ENCODE measurements around the gene SWSAP1.

SWSAP1 gene

DNA sequence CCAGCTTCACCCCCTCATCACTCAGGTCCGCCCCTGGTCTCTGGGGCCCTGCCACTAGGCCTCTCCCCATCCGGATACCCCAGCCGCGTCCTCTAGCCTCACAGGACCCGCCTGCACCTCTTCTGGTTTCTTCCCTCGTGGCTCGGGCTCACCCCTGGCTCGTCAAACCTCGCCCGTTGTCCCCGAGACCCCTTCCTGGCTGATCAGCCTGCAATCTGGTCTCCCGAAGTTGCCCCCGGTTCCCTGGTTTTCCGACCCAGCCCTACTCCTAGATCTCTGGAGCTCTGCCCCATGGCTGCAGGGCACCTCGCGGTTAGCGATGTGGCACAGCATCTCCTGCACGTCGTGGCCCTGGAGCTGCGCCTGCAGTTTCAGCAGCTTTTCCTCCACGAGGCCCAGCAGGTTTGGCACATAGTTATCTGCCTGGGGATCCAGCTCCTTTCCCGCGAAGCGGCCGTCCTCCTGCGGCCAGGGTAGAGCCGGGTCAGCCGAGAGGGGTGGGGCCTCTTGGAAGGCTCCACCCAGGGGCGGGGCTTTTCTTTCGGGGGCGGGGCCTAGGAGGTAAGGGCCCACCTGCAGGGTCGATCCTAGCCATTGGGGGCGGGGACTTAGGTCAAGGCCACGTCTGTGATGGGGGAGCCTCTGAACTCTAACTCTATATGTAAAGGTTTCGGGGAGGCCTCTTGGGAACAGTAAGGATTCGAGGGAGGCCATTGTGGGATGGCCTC is 47.1 kb downstream of the SWSAP1 start:
- Mint-ChIP-seq H3K27ac (peak overlapping the region; percentile 71), H3K9me3 (no peaks in the 10 kb centered on the region), H3K4me3 (peak overlapping the region; percentile 81 to 83), H3K4me1 (peaks cover 42 to 54% of the 10 kb centered on the region in 2 donors), H3K27me3 (peaks cover 31 to 41% of the 10 kb centered on the region in 2 donors), H3K36me3 (no peaks in the 10 kb centered on the region)
- ATAC-seq (replicated peaks) (peak; percentile 68 to 72), DNase-seq (peak; percentile 59)

DNA sequence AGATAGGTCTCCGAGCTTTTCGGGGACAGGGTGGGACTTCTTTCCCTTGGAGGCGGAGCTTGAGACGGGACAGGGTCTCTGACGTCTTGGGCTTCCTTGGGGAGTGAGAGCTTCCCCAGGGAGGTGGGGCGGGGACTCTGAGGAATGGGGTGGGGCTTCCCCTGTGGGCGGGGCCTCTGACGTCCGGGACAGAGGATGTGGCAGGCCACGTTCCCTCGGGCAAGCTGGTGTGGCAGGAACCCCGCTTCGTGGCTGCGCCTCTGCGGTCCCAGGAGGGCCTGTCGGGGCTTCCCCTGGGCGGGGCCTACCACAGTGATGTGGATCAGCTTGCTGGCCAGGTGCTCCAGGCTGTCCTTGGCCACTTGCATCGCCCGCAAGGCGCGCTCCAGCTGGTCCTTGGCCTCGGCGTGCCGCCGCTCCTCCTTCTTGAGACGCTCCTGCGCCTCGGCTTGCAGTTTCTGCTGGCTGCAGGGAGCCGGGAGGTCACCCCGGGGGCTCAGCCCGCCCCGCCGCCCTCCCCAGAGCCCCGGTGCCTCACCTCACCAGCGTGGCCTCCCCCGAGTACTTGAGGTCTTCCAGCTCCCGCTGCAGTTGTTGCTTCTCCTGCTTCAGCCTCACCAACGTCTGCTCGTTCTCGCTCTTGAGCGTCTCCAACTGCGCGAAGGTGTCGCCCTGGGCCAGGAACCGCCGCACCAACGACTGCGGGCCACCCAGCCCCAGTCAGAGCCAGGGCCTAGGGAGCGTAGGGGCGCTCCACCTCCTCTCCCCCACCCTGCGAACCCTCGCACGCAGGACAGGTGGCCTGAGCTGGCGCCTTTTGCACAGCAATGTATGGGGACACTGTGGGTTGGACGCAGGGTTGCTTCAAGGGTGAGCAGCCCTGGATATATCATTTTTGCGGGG is 47.9 kb downstream of the SWSAP1 start:
- peak overlapping the region; percentile 88 for H3K27ac Mint-ChIP-seq
- H3K4me1 Mint-ChIP-seq: peaks cover 42 to 54% of the 10 kb centered on the region in 2 donors
- no peaks in the 10 kb centered on the region for H3K9me3 Mint-ChIP-seq
- H3K27me3 Mint-ChIP-seq: peaks cover 31 to 41% of the 10 kb centered on the region in 2 donors
- DNase-seq (peak; percentile 95), ATAC-seq (replicated peaks) (peak; percentile 88 to 92)
- H3K4me3 Mint-ChIP-seq: peak overlapping the region; percentile 81 to 83
- H3K36me3 Mint-ChIP-seq: no peaks in the 10 kb centered on the region

DNA sequence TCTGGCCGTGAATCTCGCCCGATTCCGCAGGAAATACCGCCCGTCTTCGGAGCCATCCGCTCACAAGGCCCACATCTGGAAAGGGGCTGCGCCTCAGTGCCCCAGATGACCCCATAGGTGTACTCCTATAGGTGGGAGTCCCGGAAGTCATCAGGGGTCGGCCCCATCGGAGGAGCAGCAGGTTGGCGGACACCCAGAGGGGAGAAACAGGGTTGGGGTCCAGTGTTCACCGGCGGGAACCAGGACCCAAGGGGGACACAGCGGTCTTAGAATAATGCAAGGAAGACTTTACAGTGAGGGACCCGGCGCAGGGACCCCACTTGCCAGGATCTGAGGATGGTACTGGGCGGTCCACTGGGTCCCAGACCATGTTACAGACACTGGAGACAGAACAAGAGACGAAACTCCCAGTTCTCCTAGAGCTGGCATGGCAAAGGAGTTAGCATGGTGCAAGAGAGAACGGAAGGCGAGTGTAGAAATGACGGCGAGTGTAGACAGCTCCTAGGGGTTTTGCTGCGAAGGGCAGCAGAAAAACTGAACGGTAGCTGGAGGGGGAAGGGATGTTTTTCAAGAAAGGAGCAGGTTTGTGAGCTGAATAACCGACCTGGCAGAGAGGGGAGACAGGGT is 48.8 kb downstream of the SWSAP1 start:
- DNase-seq (no peak), ATAC-seq (replicated peaks) (no peak)
- H3K4me1 Mint-ChIP-seq: peaks cover 40 to 51% of the 10 kb centered on the region in 2 donors
- H3K36me3 Mint-ChIP-seq: no peaks in the 10 kb centered on the region
- no peak overlapping the region for H3K27ac Mint-ChIP-seq
- H3K4me3 Mint-ChIP-seq: peak overlapping the region in 1 of 2 donors; percentile 83
- peaks cover 31 to 38% of the 10 kb centered on the region in 2 donors for H3K27me3 Mint-ChIP-seq
- no peaks in the 10 kb centered on the region for H3K9me3 Mint-ChIP-seq

DNA sequence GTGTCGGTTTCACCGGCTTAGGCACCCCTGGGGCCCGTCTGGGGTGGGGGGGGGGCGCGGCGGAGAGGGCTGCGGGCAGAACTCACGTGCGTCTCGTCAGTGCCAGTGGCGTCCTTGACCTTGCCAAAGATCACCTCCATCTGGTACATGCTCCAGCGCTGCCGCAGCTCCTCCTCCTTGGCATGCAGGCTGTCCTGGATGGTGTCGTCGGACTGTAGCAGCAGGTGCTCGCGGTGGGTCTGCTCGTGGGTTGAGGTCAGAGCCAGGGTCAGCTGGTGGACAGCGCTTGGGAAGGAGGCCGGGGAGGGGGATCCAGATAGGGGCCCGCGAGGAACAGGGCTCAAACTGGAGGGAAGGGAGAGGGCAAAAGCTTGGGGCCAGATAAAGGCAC is 49.3 kb downstream of the SWSAP1 start:
- H3K4me3 Mint-ChIP-seq: no peak overlapping the region
- peaks cover 27 to 33% of the 10 kb centered on the region in 2 donors for H3K27me3 Mint-ChIP-seq

More for the DNA sequence above, 49.3 kb downstream of the SWSAP1 start:
- ATAC-seq (replicated peaks) (no peak), DNase-seq (no peak)
- peaks cover 35 to 46% of the 10 kb centered on the region in 2 donors for H3K4me1 Mint-ChIP-seq
- no peak overlapping the region for H3K27ac Mint-ChIP-seq
- H3K36me3 Mint-ChIP-seq: no peaks in the 10 kb centered on the region
- H3K9me3 Mint-ChIP-seq: no peaks in the 10 kb centered on the region
